ENCODE results near the gene FOXO6. TPM values are rescaled to one million over a fixed set of nuclear protein-coding genes. Genes with fewer than 3 reads are reported as not detected.

FOXO6 gene
- 1 to 10 TPM; 1.2 to 2.2 TPM for total RNA-seq
- polyA plus RNA-seq (2013, experiment 1 of 2), result 0.05 TPM
- 0.35 TPM for polyA plus RNA-seq (2013, experiment 2 of 2)
- total RNA-seq, result 0 to 2.7 (median 0.06) reads per million in 172 experiments

DNA sequence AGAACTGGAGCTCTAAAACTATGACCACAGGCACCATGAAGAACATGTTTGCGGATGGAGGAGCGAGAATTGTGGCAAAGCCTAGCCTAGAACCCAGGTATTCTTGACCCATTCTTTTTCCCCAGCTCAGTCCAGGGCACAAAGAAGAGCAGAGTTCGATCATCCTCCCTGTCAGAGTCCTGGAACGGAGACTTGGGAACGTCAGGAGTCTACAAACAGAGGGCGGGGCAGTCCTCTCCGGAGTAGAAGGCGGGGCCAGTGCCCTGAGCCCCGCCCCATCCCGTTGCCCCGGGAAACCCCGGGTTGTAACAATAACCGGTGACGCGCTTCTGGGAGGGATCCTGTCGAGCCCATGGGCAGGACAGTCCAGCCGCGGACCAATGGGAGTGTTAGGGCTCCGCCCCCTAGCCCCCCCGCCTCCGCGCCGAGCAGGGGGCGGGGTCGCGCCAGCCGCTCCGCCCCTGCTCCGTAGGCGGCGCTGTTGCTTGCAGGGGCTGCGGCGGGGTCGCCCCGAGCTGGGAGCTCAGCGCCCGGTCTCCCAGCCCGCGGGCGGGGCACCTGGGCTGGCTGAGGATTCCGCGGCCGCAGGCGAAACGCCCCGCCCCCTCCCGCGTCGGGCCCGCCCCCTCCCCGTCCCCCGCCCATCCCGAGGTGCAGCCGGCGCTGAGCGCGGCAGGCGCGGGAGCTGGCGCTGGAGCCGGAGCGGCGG lies at the start of gene FOXO6:
TSS of gene FOXO6 (plus strand) at position 649 of the 709 bp plus-strand sequence.
- no peaks in the 10 kb centered on the region for H3K9me3 Mint-ChIP-seq
- DNase-seq (peak; percentile 86 to 97 (median 93)), ATAC-seq (ENCODE audit: poor library complexity) (peak; percentile 86)
- peak within 1 kb of the TSS; percentile 89 for H3K4me3 Mint-ChIP-seq
- intact Hi-C loops (cut with DNase I, micrococcal nuclease), result loop anchor here in 1 of 2 experiments (5.0 to 10.0 kb wide), 5 partner anchors 119 to 1814 kb away; partner anchors contain the start of genes CFAP57, EBNA1BP2, SCMH1 and YBX1
- no peaks in the 10 kb centered on the region for H3K36me3 ChIP-seq (ENCODE audit: insufficient read depth, low read length)
- CTCF ChIA-PET, result interaction anchor here (0.6 kb wide), 1 partner anchor 125 kb away, joined by 3 read pairs; no protein-coding TSS in a partner anchor
- peak within 1 kb of the TSS; percentile 77 for H3K27ac Mint-ChIP-seq
- POLR2A ChIA-PET, result interaction anchor here (1.5 to 2.4 kb wide), 2 partner anchors 21 to 381 kb away, joined by 3 to 13 read pairs; partner anchors contain the start of gene CTPS1
- peaks cover 19 to 25% of the 10 kb centered on the region in 2 experiments for H3K27me3 ChIP-seq (ENCODE audit: control insufficient read depth in 1 of 2, insufficient read depth in 2 of 2, low read length in 2 of 2)
- H3K27me3 Mint-ChIP-seq, result peaks cover 30% of the 10 kb centered on the region
- TF ChIP-seq, protein P1, sequence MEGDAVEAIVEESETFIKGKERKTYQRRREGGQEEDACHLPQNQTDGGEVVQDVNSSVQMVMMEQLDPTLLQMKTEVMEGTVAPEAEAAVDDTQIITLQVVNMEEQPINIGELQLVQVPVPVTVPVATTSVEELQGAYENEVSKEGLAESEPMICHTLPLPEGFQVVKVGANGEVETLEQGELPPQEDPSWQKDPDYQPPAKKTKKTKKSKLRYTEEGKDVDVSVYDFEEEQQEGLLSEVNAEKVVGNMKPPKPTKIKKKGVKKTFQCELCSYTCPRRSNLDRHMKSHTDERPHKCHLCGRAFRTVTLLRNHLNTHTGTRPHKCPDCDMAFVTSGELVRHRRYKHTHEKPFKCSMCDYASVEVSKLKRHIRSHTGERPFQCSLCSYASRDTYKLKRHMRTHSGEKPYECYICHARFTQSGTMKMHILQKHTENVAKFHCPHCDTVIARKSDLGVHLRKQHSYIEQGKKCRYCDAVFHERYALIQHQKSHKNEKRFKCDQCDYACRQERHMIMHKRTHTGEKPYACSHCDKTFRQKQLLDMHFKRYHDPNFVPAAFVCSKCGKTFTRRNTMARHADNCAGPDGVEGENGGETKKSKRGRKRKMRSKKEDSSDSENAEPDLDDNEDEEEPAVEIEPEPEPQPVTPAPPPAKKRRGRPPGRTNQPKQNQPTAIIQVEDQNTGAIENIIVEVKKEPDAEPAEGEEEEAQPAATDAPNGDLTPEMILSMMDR (IDR thresholded peaks at IDR 0.05), result peak; percentile 18
- peaks cover 32% of the 10 kb centered on the region for H3K4me1 ChIP-seq (ENCODE audit: insufficient read depth, low read length)
- H3K4me1 Mint-ChIP-seq (ENCODE audit: low read depth), result peaks cover 19% of the 10 kb centered on the region
- H3K4me3 ChIP-seq (ENCODE audit: low read length), result peak within 1 kb of the TSS; percentile 42
- no peak within 1 kb of the TSS for H3K27ac ChIP-seq (ENCODE audit: low read depth in 1 of 2, low read length in 2 of 2)
- peaks cover 0 to 3% of the 10 kb centered on the region in 2 experiments for H3K9me3 ChIP-seq (ENCODE audit: control insufficient read depth in 1 of 2, insufficient read depth in 1 of 2, low read length in 2 of 2)
- peaks cover 5% of the 10 kb centered on the region for H3K36me3 Mint-ChIP-seq (ENCODE audit: low read depth)

GRCh38 chr1:41312991-41313645 lies 48.1 kb upstream of the FOXO6 start:
- no peaks in the 10 kb centered on the region for H3K36me3 Mint-ChIP-seq (ENCODE audit: low read depth)
- no peaks in the 10 kb centered on the region for H3K36me3 ChIP-seq (ENCODE audit: insufficient read depth, low read length)
- no peaks in the 10 kb centered on the region for H3K27me3 ChIP-seq (ENCODE audit: control insufficient read depth in 1 of 2, insufficient read depth in 2 of 2, low read length in 2 of 2)
- H3K9me3 Mint-ChIP-seq, result no peaks in the 10 kb centered on the region
- H3K4me3 Mint-ChIP-seq, result no peak overlapping the region
- TF ChIP-seq, protein P1 (IDR thresholded peaks at IDR 0.05), result no peak
- no peak overlapping the region for H3K27ac ChIP-seq (ENCODE audit: low read depth in 1 of 2, low read length in 2 of 2)
- no peaks in the 10 kb centered on the region for H3K4me1 Mint-ChIP-seq (ENCODE audit: low read depth)
- H3K4me1 ChIP-seq (ENCODE audit: insufficient read depth, low read length), result no peaks in the 10 kb centered on the region
- ATAC-seq (ENCODE audit: poor library complexity) (no peak), DNase-seq (no peak)
- H3K9me3 ChIP-seq (ENCODE audit: control insufficient read depth in 1 of 2, insufficient read depth in 1 of 2, low read length in 2 of 2), result no peaks in the 10 kb centered on the region
- no peak overlapping the region for H3K4me3 ChIP-seq (ENCODE audit: low read length)
- H3K27me3 Mint-ChIP-seq, result no peaks in the 10 kb centered on the region
- CTCF ChIA-PET, result interaction anchor here (0.6 to 1.3 kb wide), 2 partner anchors 58 to 120 kb away, joined by 3 read pairs; no protein-coding TSS in a partner anchor
- no peak overlapping the region for H3K27ac Mint-ChIP-seq
- POLR2A ChIA-PET, result no interaction called here
- intact Hi-C loops (cut with DNase I, micrococcal nuclease), result loop anchor here in 1 of 2 experiments (5.0 kb wide), 1 partner anchor 104 kb away; no protein-coding TSS in a partner anchor

- H3K36me3 ChIP-seq (ENCODE audit: insufficient read depth, low read length), result no peaks in the 10 kb centered on the region
- POLR2A ChIA-PET, result no interaction called here
- H3K27me3 ChIP-seq (ENCODE audit: control insufficient read depth in 1 of 2, insufficient read depth in 2 of 2, low read length in 2 of 2), result no peaks in the 10 kb centered on the region
- Mint-ChIP-seq H3K9me3 (no peaks in the 10 kb centered on the region), H3K4me3 (no peak overlapping the region), H3K4me1 (ENCODE audit: low read depth) (no peaks in the 10 kb centered on the region), H3K27ac (no peak overlapping the region), H3K36me3 (ENCODE audit: low read depth) (no peaks in the 10 kb centered on the region), H3K27me3 (no peaks in the 10 kb centered on the region)
- H3K9me3 ChIP-seq (ENCODE audit: control insufficient read depth in 1 of 2, insufficient read depth in 1 of 2, low read length in 2 of 2), result no peaks in the 10 kb centered on the region
- H3K27ac ChIP-seq (ENCODE audit: low read depth in 1 of 2, low read length in 2 of 2), result no peak overlapping the region
- no peak overlapping the region for H3K4me3 ChIP-seq (ENCODE audit: low read length)
- DNase-seq, result peak in 3 of 14 experiments; percentile 14 to 39 (median 36)
- CTCF ChIA-PET, result interaction anchor here (1.3 kb wide), 1 partner anchor 119 kb away, joined by 3 read pairs; no protein-coding TSS in a partner anchor
- no peaks in the 10 kb centered on the region for H3K4me1 ChIP-seq (ENCODE audit: insufficient read depth, low read length)
- TF ChIP-seq, protein P1 (IDR thresholded peaks at IDR 0.05), result peak; percentile 56
- intact Hi-C loops (cut with DNase I, micrococcal nuclease), result loop anchor here in 1 of 2 experiments (5.0 kb wide), 1 partner anchor 104 kb away; no protein-coding TSS in a partner anchor
- peak; percentile 32 for ATAC-seq (ENCODE audit: poor library complexity)
These were observed 47.5 kb upstream of the FOXO6 start for GRCh38 chr1:41313661-41314131.

Data from CD4-positive, alpha-beta T cell (primary cell).